Gastroesophageal sphincter (tissue), 4 donors: ENCODE results near the gene ITPKB. TPM values are rescaled to one million over a fixed set of nuclear protein-coding genes. Genes with fewer than 3 reads are reported as not detected.

Experiments used
- ATAC-seq: fragments of 150-250 bp; one replicate; pipeline ENCODE4 v1.9.1; 2016; ENCODE audit warnings: mild to moderate bottlenecking, moderate library complexity
- H3K27ac ChIP-seq, 4 donors: fragments of 200-600 bp; sonication (generic) in 3 of 4; 1 replicate in 3 of 4; 2 replicates in 1 of 4; pipeline ENCODE4 v1.5.1; 2016 to 2019
- H3K27me3 ChIP-seq: fragments of 200-600 bp; sonication (generic); one replicate; pipeline ENCODE4 v1.5.1; 2019
- H3K36me3 ChIP-seq, 2 donors: fragments of 200-600 bp; sonication (generic); one replicate each; pipeline ENCODE4 v1.5.1; 2019; ENCODE audit warnings: control low read depth in 1 of 2
- H3K4me1 ChIP-seq, 3 donors: fragments of 200-600 bp; sonication (generic); 1 replicate in 2 of 3; 2 replicates in 1 of 3; pipeline ENCODE4 v1.5.1; 2016 to 2019; ENCODE audit warnings: control low read depth in 2 of 3
- H3K4me3 ChIP-seq, 2 donors: fragments of 200-600 bp; sonication (generic); one replicate each; pipeline ENCODE4 v1.5.1; 2019; ENCODE audit warnings: mild to moderate bottlenecking in 1 of 2, moderate library complexity in 1 of 2
- H3K9me3 ChIP-seq, 3 donors: fragments of 200-600 bp; sonication (generic); one replicate each; pipeline ENCODE4 v1.5.1; 2017 to 2019; ENCODE audit warnings: control low read depth in 2 of 3
- CTCF ChIP-seq, 4 experiments: fragments of 200-600 bp in 2 of 4; fragments of 450-650 bp in 2 of 4; sonication (generic) in 1 of 4; IDR thresholded peaks; one replicate each; pipeline ENCODE4 v1.5.1; 2017 to 2019; ENCODE audit warnings: antibody characterized with exemption in 4 of 4, mild to moderate bottlenecking in 2 of 4, moderate library complexity in 2 of 4
- EP300 ChIP-seq: sonication (generic); formaldehyde crosslinking; IDR thresholded peaks from one replicate; pipeline ENCODE4 v1.6.1; 2017; ENCODE audit warnings: antibody characterized with exemption, mild to moderate bottlenecking
- POLR2A ChIP-seq, 2 donors: fragments of 450-650 bp; IDR thresholded peaks; one replicate each; pipeline ENCODE4 v1.6.1; 2017; ENCODE audit warnings: antibody characterized with exemption in 2 of 2, mild to moderate bottlenecking in 2 of 2, moderate library complexity in 1 of 2
- POLR2AphosphoS5 ChIP-seq: sonication (generic); formaldehyde crosslinking; IDR thresholded peaks from one replicate; pipeline ENCODE4 v1.6.1; 2017; ENCODE audit warnings: antibody characterized with exemption
- WGBS, 2 donors: methylation state at CpG; one replicate each; pipeline ENCODE4 v1.1.5; 2018; ENCODE audit warnings: low coverage in 1 of 2; 5-methylcytosine and 5-hydroxymethylcytosine counted together
- total RNA-seq, 4 donors: library from RNA; depleted of rRNA; stranded (reverse); fragments of >200 nt; gene quantifications; one replicate each; pipeline ENCODE4 v1.1.0, GENCODE V29; 2016

The ITPKB gene
- total RNA-seq, 4 donors from 2014 or later = 75.0 to 184 (median 94.2) TPM

- H3K9me3 ChIP-seq = no peaks in the 10 kb centered on the region
- no peaks in the 10 kb centered on the region for H3K36me3 ChIP-seq
- H3K4me3 ChIP-seq = no peak overlapping the region
- no peaks in the 10 kb centered on the region for H3K27me3 ChIP-seq
- peaks cover 0 to 31% (median 3%) of the 10 kb centered on the region in 3 donors for H3K4me1 ChIP-seq
- WGBS, 2 donors = 81 to 94% methylated on average over 4 to 5 of the region's 11 CpGs
- no peak overlapping the region for H3K27ac ChIP-seq
- TF ChIP-seq POLR2A (IDR thresholded peaks at IDR 0.05) (no peak), EP300 (no peak), POLR2AphosphoS5 (no peak), CTCF (IDR thresholded peaks at IDR 0.05) (no peak)
- ATAC-seq = no peak
Observed at GRCh38 chr1:226609836-226610455, 129.1 kb downstream of the ITPKB start.

GRCh38 chr1:226608699-226609505 lies 130.2 kb downstream of the ITPKB start:
- Histone ChIP-seq H3K9me3 (no peaks in the 10 kb centered on the region), H3K4me1 (peaks cover 0 to 41% (median 13%) of the 10 kb centered on the region in 3 donors), H3K27me3 (no peaks in the 10 kb centered on the region), H3K4me3 (no peak overlapping the region), H3K27ac (no peak overlapping the region), H3K36me3 (no peaks in the 10 kb centered on the region)
- 39 to 58% methylated on average over 3 to 10 of the region's 18 CpGs for WGBS, 2 donors
- TF ChIP-seq EP300 = no peak
- peak in 3 of 4 experiments; percentile 63 to 86 (median 73) for TF ChIP-seq CTCF (IDR thresholded peaks at IDR 0.05)
- peak; percentile 54 for ATAC-seq

GRCh38 chr1:226607821-226608220 lies 131.3 kb downstream of the ITPKB start:
- Histone ChIP-seq H3K4me1 (peaks cover 0 to 52% (median 22%) of the 10 kb centered on the region in 3 donors), H3K36me3 (no peaks in the 10 kb centered on the region), H3K27me3 (no peaks in the 10 kb centered on the region), H3K27ac (no peak overlapping the region), H3K4me3 (no peak overlapping the region), H3K9me3 (no peaks in the 10 kb centered on the region)
- TF ChIP-seq POLR2A (IDR thresholded peaks at IDR 0.05) = no peak
- TF ChIP-seq EP300 = no peak
- no peak for TF ChIP-seq POLR2AphosphoS5
- no peak for TF ChIP-seq CTCF (IDR thresholded peaks at IDR 0.05)
- no CpG with 5 or more reads among the region's 1 CpG for WGBS, 2 donors
- ATAC-seq = no peak

GRCh38 chr1:226607268-226607660 lies 131.8 kb downstream of the ITPKB start:
- H3K9me3 ChIP-seq = no peaks in the 10 kb centered on the region
- H3K27ac ChIP-seq = peak overlapping the region in 1 of 4 donors; percentile 6
- ATAC-seq = no peak
- TF ChIP-seq POLR2A (IDR thresholded peaks at IDR 0.05) (no peak), POLR2AphosphoS5 (no peak), CTCF (IDR thresholded peaks at IDR 0.05) (no peak), EP300 (no peak)
- H3K4me1 ChIP-seq = peaks cover 0 to 57% (median 24%) of the 10 kb centered on the region in 3 donors
- WGBS, 2 donors = 98 to 100% methylated on average over 1 to 7 of the region's 12 CpGs
- H3K27me3 ChIP-seq = no peaks in the 10 kb centered on the region
- H3K36me3 ChIP-seq = no peaks in the 10 kb centered on the region
- no peak overlapping the region for H3K4me3 ChIP-seq
